Muscle of leg (tissue), 11 donors: Measurements from ENCODE around the gene TCF15. TPM values are rescaled to one million over a fixed set of nuclear protein-coding genes. Genes with fewer than 3 reads are reported as not detected.

Experiments used
- DNase-seq: peaks from one replicate; pipeline ENCODE4 v3.0.0; 2013
- H3K27ac ChIP-seq: one replicate; pipeline ENCODE4 v1.5.1; 2013; ENCODE audit warnings: mild to moderate bottlenecking, low read length, control low read depth
- H3K27me3 ChIP-seq: one replicate; pipeline ENCODE4 v1.6.1; 2013; ENCODE audit warnings: low read length; ENCODE audit not compliant: control insufficient read depth, insufficient read depth
- H3K36me3 ChIP-seq: one replicate; pipeline ENCODE4 v1.6.1; 2013; ENCODE audit warnings: low read length; ENCODE audit not compliant: control insufficient read depth, insufficient read depth
- H3K4me1 ChIP-seq: one replicate; pipeline ENCODE4 v1.6.1; 2013; ENCODE audit warnings: low read length; ENCODE audit not compliant: control insufficient read depth, insufficient read depth
- H3K4me3 ChIP-seq: one replicate; pipeline ENCODE4 v1.5.1; 2013; ENCODE audit warnings: low read length, control low read depth
- H3K9me3 ChIP-seq: replicated peaks from 2 replicates; pipeline ENCODE4 v1.6.1; 2013; ENCODE audit warnings: low read depth, low read length; ENCODE audit not compliant: control insufficient read depth
- WGBS: methylation state at CpG from one replicate; pipeline ENCODE4 v1.1.5; 2013; ENCODE audit warnings: missing lambda C conversion rate; ENCODE audit not compliant: insufficient coverage; 5-methylcytosine and 5-hydroxymethylcytosine counted together
- polyA plus RNA-seq, 8 donors: library from polyadenylated mRNA; unstranded; fragments of 120-200 nt; gene quantifications; one replicate each; pipeline versions ENCODE4 v1.2.1 to v1.2.3, GENCODE V29; 2013; ENCODE audit warnings: inconsistent platforms in 1 of 8, low replicate concordance in 1 of 8; ENCODE audit not compliant: insufficient read length in 8 of 8, insufficient read depth in 1 of 8
- total RNA-seq: library from RNA; stranded (reverse); fragments of 120-200 nt; gene quantifications from one replicate; pipeline ENCODE4 v1.2.4, GENCODE V29; 2013

TCF15 gene
- total and polyA plus RNA-seq, 9 donors, result 3.5 to 7.9 (median 5.4) TPM

DNA sequence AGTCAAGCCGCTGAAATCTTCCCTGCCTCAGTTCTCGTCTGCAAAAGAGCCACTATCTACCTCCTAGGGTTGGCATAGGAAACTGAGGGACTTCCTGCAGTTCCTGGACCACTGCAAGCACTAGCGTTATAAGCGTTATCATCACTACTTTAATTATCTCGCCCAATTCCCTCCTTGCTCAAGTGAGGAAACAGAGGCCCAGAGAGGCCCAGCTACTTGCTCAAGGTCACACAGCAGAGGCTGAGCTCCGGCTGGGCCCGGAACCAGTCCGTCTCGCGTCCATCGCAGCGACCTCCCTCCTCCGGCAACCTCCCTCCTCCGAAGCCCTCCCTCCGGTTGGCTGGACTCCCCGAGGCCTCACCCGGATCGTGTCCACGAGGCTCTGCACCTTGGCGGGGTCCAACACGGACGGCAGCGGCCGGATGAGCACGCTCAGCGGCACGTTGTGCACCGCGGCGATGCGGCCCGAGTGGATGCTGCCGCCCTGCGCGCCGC, 42.6 kb upstream of the TCF15 start:
- no peaks in the 10 kb centered on the region for H3K9me3 ChIP-seq
- DNase-seq, result peak; percentile 69
- H3K4me1 ChIP-seq, result peaks cover 15% of the 10 kb centered on the region
- peak overlapping the region; percentile 57 for H3K4me3 ChIP-seq
- peaks cover 9% of the 10 kb centered on the region for H3K27me3 ChIP-seq
- no peak overlapping the region for H3K27ac ChIP-seq
- 2% methylated on average over 36 of the region's 36 CpGs for WGBS
- H3K36me3 ChIP-seq, result peaks cover 20% of the 10 kb centered on the region

DNA sequence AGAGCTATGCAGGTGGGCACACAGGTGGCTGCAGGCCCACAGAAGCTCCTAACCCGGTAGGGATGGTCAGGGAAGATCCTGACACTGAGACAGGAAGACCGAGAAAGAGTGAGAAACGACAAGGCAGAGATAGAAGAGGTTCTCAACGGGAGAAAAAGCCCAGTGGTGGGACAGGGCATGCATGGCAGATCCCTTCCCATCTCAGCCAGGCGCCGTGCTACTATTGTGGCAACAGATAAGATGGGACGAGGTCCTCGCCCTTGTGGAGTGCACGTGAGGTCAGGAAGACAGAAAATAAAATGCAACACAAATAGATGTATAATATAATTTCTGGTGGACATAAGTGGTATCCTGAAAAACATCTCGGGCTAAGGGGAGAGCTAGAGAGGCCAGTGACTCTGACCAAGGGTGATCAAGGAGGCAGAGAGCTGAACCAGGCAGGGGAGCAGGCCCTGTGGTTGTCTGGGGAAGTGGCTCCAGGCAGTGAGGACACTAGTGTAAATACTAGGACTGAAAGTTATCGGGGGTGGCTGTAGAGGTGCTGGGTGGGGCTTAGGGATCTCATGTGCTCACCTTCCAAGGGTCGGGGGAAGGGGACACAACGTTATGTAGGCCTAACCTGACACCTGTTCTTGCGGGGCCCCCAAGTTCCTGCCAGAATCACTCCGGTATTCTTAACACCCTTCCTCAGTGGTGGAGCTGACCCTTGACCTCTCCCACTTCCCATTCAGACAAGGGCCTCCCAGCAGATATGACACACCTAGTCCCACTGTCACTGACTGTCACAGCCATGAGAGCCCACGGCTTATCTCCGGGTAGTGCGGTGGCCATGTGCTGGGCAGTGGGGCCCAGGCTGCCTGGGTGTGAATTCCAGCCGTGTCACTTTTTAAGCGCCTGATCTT, 41.9 kb upstream of the TCF15 start:
- DNase-seq, result no peak
- Histone ChIP-seq H3K4me3 (peak overlapping the region; percentile 57), H3K36me3 (peaks cover 27% of the 10 kb centered on the region), H3K9me3 (no peaks in the 10 kb centered on the region), H3K27me3 (peaks cover 7% of the 10 kb centered on the region), H3K27ac (no peak overlapping the region), H3K4me1 (peaks cover 15% of the 10 kb centered on the region)
- WGBS, result 44% methylated on average over 16 of the region's 20 CpGs

DNA sequence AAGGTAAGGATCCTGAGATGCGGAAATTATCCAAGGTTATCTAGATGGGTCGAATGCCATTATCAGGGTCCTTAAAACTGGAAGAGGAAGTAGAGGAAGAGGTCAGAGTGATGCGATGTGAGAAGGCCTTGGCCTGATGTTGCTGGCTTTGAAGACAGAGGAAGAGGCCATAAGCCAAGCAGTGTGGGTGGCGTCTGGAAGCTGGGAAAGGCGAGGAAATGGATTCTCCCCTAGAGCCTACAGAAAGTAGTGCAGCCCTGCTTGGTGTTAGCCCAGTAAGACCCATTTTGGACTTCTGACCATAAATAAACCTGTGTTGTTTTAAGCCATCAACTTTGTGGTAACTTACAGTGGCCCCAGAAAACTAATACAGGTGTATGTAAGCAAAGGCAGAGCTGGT, 40.8 kb upstream of the TCF15 start:
- H3K27ac ChIP-seq, result no peak overlapping the region
- H3K4me1 ChIP-seq, result peaks cover 15% of the 10 kb centered on the region
- H3K27me3 ChIP-seq, result peaks cover 3% of the 10 kb centered on the region
- no peaks in the 10 kb centered on the region for H3K9me3 ChIP-seq
- 59% methylated on average over 5 of the region's 5 CpGs for WGBS
- H3K36me3 ChIP-seq, result peaks cover 29% of the 10 kb centered on the region
- no peak for DNase-seq
- H3K4me3 ChIP-seq, result no peak overlapping the region

DNA sequence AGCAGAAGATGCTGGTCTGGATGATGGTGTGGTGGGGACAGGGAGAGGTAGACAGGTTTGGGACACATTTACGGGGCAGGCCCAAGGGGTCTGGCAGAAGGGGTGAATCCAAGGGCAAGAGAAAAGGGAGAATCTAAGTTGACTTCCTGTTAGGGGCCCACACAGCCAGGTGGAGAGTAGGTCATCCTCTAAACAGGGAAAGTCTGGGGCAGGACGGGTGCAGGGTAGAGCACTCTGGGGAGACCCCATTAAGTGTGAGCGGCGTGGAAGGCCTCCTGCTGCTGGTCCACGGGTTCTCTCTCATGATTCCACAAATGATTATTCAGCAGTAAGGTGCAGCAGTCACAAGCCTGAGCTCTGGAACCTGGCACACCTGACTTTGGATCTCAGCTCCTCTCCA, 40.2 kb upstream of the TCF15 start:
- Histone ChIP-seq H3K4me3 (no peak overlapping the region), H3K9me3 (no peaks in the 10 kb centered on the region), H3K36me3 (peaks cover 29% of the 10 kb centered on the region), H3K27me3 (peaks cover 1% of the 10 kb centered on the region), H3K27ac (no peak overlapping the region), H3K4me1 (peaks cover 21% of the 10 kb centered on the region)
- DNase-seq, result no peak
- 78% methylated on average over 5 of the region's 5 CpGs for WGBS

DNA sequence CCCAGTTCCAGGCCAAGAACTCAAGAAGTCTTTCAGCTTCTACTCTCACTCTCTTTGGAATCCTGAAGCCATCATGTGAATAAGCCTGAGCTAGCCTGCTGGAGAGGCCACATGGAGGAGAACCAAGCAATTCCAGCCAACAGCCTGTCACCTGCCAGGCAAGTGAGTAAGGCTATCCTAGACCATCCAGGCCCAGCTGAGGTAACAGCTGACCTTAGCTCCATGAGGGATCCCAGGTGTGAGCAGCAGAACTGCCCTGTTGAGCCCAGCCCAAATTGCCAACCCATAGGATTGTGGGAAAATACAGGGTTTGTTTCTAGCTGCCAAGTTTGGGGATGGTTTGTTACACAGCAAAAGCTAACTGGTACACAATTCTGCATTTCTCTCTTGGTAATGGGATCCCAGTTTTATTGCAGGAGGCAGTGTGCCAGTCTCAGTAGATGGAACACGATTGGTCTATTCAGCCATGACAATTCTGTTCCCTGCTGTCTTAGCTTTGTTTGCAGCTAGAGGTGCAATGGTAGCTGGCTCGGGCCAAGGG, 37.4 kb upstream of the TCF15 start:
- 83% methylated on average over 1 of the region's 2 CpGs for WGBS
- DNase-seq, result no peak
- Histone ChIP-seq H3K27me3 (no peaks in the 10 kb centered on the region), H3K9me3 (no peaks in the 10 kb centered on the region), H3K36me3 (peaks cover 29% of the 10 kb centered on the region), H3K4me3 (no peak overlapping the region), H3K27ac (no peak overlapping the region), H3K4me1 (peaks cover 18% of the 10 kb centered on the region)

DNA sequence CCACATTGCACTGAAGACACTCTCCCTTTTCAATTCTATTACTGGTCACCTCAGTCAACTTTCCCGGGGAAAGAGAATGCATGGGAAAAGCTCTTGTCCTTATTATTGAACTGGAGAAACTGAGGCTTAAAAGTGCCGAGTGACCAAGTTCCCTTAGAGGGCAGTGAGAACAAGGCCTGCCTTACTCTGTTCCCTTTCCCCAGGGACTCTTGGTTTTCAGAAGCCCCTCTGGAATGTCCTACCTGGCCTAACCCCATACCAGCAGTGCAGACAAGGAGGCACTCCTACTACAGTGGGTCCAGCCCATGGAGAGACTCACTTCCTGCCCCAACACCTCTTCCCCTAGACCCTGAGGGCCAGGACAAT, 36.7 kb upstream of the TCF15 start:
- H3K4me3 ChIP-seq, result no peak overlapping the region
- H3K4me1 ChIP-seq, result peaks cover 12% of the 10 kb centered on the region
- no peak overlapping the region for H3K27ac ChIP-seq
- H3K27me3 ChIP-seq, result no peaks in the 10 kb centered on the region
- no peaks in the 10 kb centered on the region for H3K9me3 ChIP-seq
- 100% methylated on average over 1 of the region's 2 CpGs for WGBS
- no peak for DNase-seq
- H3K36me3 ChIP-seq, result peaks cover 29% of the 10 kb centered on the region

DNA sequence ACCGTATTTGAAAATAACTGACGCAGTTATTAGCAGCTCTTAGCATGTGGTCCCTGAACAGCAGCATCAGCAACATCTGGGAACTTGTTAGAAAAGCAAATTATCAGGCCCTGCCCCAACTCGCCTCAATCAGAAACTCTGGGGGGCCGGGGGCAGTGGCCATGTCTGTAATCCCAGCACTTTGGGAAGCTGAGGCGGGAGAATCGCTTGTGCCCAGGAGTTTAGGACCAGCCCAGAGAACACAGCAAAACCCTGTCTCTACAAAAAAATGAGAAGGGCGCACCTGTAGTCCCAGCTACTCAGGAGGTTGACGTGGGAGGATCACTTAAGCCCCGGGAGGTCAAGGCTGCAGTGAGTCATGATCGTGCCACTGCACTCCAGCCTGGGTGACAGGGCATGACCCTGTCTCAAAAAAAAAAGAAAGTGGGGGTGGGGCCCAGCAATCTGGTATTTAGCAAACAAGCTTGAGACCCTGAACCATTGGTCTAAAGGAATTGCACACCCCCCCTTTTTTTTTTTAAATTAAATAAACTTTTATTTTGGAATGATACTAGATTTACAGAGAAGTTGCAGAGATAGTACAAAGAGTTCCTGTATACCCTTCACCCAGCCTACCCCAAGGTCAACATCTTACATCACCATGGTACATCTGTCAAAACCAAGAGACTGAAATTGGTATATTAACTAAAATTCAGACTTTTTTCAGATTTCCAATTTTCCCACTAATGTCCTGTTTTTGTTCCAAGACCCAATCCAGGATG, 36.2 kb upstream of the TCF15 start:
- no peaks in the 10 kb centered on the region for H3K9me3 ChIP-seq
- DNase-seq, result peak; percentile 46
- no peak overlapping the region for H3K4me3 ChIP-seq
- peaks cover 29% of the 10 kb centered on the region for H3K36me3 ChIP-seq
- 67% methylated on average over 10 of the region's 10 CpGs for WGBS
- peaks cover 10% of the 10 kb centered on the region for H3K4me1 ChIP-seq
- H3K27me3 ChIP-seq, result no peaks in the 10 kb centered on the region
- no peak overlapping the region for H3K27ac ChIP-seq

DNA sequence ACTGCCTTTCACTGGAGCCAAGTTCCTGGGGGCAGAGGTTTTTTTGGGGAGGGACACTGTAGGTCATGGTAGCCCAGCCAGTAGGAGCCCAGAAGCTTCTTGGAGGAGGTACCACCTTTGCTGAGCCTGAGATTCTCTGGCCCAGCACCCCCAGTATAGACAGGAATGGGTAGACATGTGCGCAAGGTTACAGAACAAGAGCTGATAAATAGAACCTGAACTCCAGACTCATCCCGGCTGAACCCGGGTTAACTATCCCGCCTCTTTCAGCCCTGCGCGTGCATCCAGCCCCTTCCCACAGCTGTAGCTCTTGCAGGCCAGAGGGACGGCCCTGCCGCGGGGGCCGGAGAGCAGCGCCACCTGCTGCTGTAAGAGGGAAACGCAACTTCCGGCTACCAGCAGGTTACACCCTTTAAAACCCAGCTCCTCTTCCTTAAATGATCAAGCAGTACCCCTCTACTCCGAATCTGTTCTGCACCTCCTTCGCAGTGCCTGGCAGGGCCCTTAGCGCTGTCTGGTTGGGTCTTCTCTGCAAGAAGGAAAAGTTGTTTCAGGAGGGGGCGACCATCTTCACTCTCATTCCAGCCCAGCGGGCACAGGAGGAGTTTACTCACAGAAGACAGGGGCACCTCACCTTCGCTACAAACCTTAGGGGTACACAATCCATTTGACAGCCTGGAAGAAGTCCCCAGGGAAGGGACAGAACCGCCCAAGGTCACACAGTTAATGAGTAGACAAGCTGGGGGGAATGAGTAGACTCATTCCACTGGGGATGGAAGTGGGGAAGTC, 35.4 kb upstream of the TCF15 start:
- H3K27ac ChIP-seq, result peak overlapping the region; percentile 65
- 7% methylated on average over 9 of the region's 20 CpGs for WGBS
- no peak overlapping the region for H3K4me3 ChIP-seq

DNA sequence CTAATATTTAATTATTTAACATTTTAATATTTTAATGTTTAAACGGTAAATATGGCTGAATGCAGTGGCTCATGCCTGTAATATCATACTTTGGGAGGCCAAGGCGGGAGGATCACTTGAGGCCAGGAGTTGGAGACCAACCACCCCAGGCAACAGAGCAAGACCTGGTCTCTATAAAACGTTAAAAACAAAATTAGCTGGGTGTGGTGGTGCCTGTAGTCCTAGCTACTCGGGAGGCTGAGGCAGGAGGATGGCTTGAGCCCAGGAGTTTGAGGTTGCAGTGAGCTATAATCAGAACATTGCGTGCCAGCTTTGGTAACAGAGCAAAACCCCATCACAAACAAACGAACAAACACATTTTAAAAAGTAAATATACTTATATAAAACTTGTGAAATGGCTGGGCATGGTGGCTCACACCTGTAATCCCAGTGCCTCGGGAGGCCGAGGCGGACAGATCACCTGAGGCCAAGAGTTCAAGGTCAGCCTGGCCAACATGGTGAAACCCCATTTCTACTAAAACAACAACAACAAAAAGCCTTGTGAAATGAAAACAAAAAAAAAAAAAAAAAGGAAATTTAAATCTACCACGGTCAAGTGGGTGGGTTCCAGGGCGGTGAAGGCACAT, 34.7 kb upstream of the TCF15 start:
- no peak overlapping the region for H3K4me3 ChIP-seq
- H3K27me3 ChIP-seq, result no peaks in the 10 kb centered on the region
- H3K4me1 ChIP-seq, result peaks cover 10% of the 10 kb centered on the region
- H3K36me3 ChIP-seq, result peaks cover 19% of the 10 kb centered on the region
- H3K9me3 ChIP-seq, result no peaks in the 10 kb centered on the region
- no peak for DNase-seq
- 41% methylated on average over 2 of the region's 11 CpGs for WGBS
- H3K27ac ChIP-seq, result peak overlapping the region; percentile 65

More for the DNA sequence above, 35.4 kb upstream of the TCF15 start:
- H3K4me1 ChIP-seq, result peaks cover 10% of the 10 kb centered on the region
- DNase-seq, result peak; percentile 87
- H3K9me3 ChIP-seq, result no peaks in the 10 kb centered on the region
- H3K36me3 ChIP-seq, result peaks cover 26% of the 10 kb centered on the region
- H3K27me3 ChIP-seq, result no peaks in the 10 kb centered on the region
